H1 (cell line): ENCODE data around the gene PCYT2. TPM values are rescaled to one million over a fixed set of nuclear protein-coding genes. Genes with fewer than 3 reads are reported as not detected.

ENCODE experiments used
- CTCF ChIA-PET: fragments of 300-600 bp; sonication (Branson Sonifier 250); formaldehyde crosslinking; loops from one replicate; lab custom pipeline; 2021; ENCODE audit not compliant: partially characterized antibody; lab: Charles Lee
- POLR2A ChIA-PET: fragments of 300-600 bp; sonication (Branson Sonifier 250); formaldehyde crosslinking; loops from one replicate; lab custom pipeline; 2021; ENCODE audit warnings: inconsistent platforms; ENCODE audit not compliant: partially characterized antibody; lab: Charles Lee
- DNase-seq, 2 experiments: peaks; one replicate each; pipeline versions ENCODE4 v3.0.0 to v3.0.0-alpha.2; 2010 to 2022; ENCODE audit warnings: low spot score in 2 of 2, low read depth in 1 of 2, mixed read lengths in 1 of 2
- FAIRE-seq: peaks from 2 replicates; lab custom pipeline; 2011; peaks lifted over from hg19 to GRCh38; lab: Jason Lieb, UNC
- H2AFZ ChIP-seq: 2 replicates; pipeline ENCODE4 v1.8.1; 2012; ENCODE audit warnings: low read length, inconsistent platforms
- H2AK5ac ChIP-seq: 2 replicates; pipeline ENCODE4 v1.6.1; 2013; ENCODE audit warnings: low read depth, low read length
- H2BK120ac ChIP-seq: replicated peaks from 2 replicates; pipeline ENCODE3; 2013; ENCODE audit warnings: low read depth, low read length, inconsistent platforms
- H2BK12ac ChIP-seq: 2 replicates; pipeline ENCODE4 v1.6.1; 2013; ENCODE audit warnings: low read depth, low read length
- H2BK15ac ChIP-seq: 2 replicates; pipeline ENCODE4 v1.6.1; 2013; ENCODE audit warnings: low read length
- H2BK20ac ChIP-seq: 2 replicates; pipeline ENCODE4 v1.6.1; 2013; ENCODE audit warnings: low read length
- H2BK5ac ChIP-seq: 2 replicates; pipeline ENCODE4 v1.6.1; 2013; ENCODE audit warnings: low read depth, low read length
- H3K14ac ChIP-seq: 2 replicates; pipeline ENCODE4 v1.6.1; 2013; ENCODE audit warnings: inconsistent platforms; ENCODE audit not compliant: insufficient read length
- H3K18ac ChIP-seq: 2 replicates; pipeline ENCODE4 v1.6.1; 2013; ENCODE audit warnings: low read length; ENCODE audit errors: extremely low read depth
- H3K23ac ChIP-seq: 2 replicates; pipeline ENCODE4 v1.6.1; 2013; ENCODE audit warnings: inconsistent platforms; ENCODE audit not compliant: insufficient read length
- H3K23me2 ChIP-seq: 2 replicates; pipeline ENCODE4 v1.6.1; 2013; ENCODE audit warnings: low read depth, low read length
- H3K27ac ChIP-seq: 2 replicates; pipeline ENCODE4 v1.6.1; 2011; ENCODE audit warnings: low read depth, low read length, inconsistent platforms
- H3K27me3 ChIP-seq, 4 experiments: replicated peaks in 1 of 4; 1 replicate in 1 of 4; 2 replicates in 3 of 4; pipeline versions ENCODE4 v1.6.1 to v1.8.1; 2011 to 2013; ENCODE audit warnings: low read length in 3 of 4, mild to moderate bottlenecking in 3 of 4, inconsistent platforms in 2 of 4, mixed read lengths in 2 of 4, moderate library complexity in 1 of 4; ENCODE audit not compliant: control insufficient read depth in 3 of 4, insufficient read depth in 3 of 4; ENCODE audit errors: extremely low read depth in 1 of 4
- H3K36me3 ChIP-seq, 4 experiments: 2 replicates each; pipeline versions ENCODE4 v1.6.1 to v1.8.1; 2011 to 2013; ENCODE audit warnings: mild to moderate bottlenecking in 4 of 4, low read length in 3 of 4, moderate library complexity in 2 of 4, control low read depth in 1 of 4, inconsistent platforms in 1 of 4; ENCODE audit not compliant: insufficient read depth in 4 of 4, control insufficient read depth in 2 of 4
- H3K4ac ChIP-seq: replicated peaks from 2 replicates; pipeline ENCODE3; 2013; ENCODE audit warnings: low read length, low read depth, mixed read lengths, inconsistent platforms; ENCODE audit not compliant: insufficient read length
- H3K4me1 ChIP-seq, 4 experiments: replicated peaks in 1 of 4; 1 replicate in 1 of 4; 2 replicates in 3 of 4; pipeline versions ENCODE4 v1.6.1 to v1.8.1; 2011 to 2013; ENCODE audit warnings: low read length in 3 of 4, inconsistent platforms in 2 of 4, mixed read lengths in 1 of 4; ENCODE audit not compliant: insufficient read depth in 4 of 4, control insufficient read depth in 3 of 4
- H3K4me2 ChIP-seq, 2 experiments: 2 replicates each; pipeline versions ENCODE4 v1.6.1 to v1.8.1; 2011 to 2013; ENCODE audit warnings: low read depth in 2 of 2, low read length in 2 of 2, control low read depth in 1 of 2, inconsistent platforms in 1 of 2, mild to moderate bottlenecking in 1 of 2; ENCODE audit not compliant: insufficient read depth in 1 of 2
- H3K4me3 ChIP-seq, 4 experiments: fragments of 200-600, 300-600 bp in 1 of 4; sonication (generic), shearing (Covaris generic), sonication (Bioruptor Twin) in 1 of 4; 2 replicates each; pipeline versions ENCODE4 v1.5.1 to v1.8.1; 2011 to 2016; ENCODE audit warnings: low read length in 4 of 4, low read depth in 3 of 4, control low read depth in 2 of 4, inconsistent platforms in 2 of 4, mild to moderate bottlenecking in 2 of 4, mixed read lengths in 1 of 4, moderate library complexity in 1 of 4; ENCODE audit not compliant: insufficient read depth in 2 of 4; ENCODE audit errors: extremely low read depth in 1 of 4
- H3K56ac ChIP-seq: replicated peaks from 2 replicates; pipeline ENCODE3; 2013; ENCODE audit warnings: low read depth, mild to moderate bottlenecking, mixed read lengths, low read length, inconsistent platforms; ENCODE audit not compliant: insufficient read length
- H3K79me1 ChIP-seq: 2 replicates; pipeline ENCODE4 v1.6.1; 2013; ENCODE audit warnings: low read depth, low read length, control low read depth
- H3K79me2 ChIP-seq, 2 experiments: 2 replicates each; pipeline versions ENCODE4 v1.6.1 to v1.8.1; 2012 to 2013; ENCODE audit warnings: low read length in 2 of 2, mild to moderate bottlenecking in 2 of 2, inconsistent platforms in 1 of 2; ENCODE audit not compliant: insufficient read depth in 2 of 2, control insufficient read depth in 1 of 2
- H3K9ac ChIP-seq, 4 experiments: replicated peaks in 1 of 4; 1 replicate in 1 of 4; 2 replicates in 3 of 4; pipeline versions ENCODE4 v1.6.1 to v1.8.1; 2011 to 2013; ENCODE audit warnings: low read depth in 3 of 4, low read length in 3 of 4, control low read depth in 2 of 4, mild to moderate bottlenecking in 2 of 4, moderate library complexity in 2 of 4, inconsistent platforms in 1 of 4; ENCODE audit errors: extremely low read depth in 1 of 4
- H3K9me3 ChIP-seq, 2 experiments: 2 replicates each; pipeline versions ENCODE4 v1.6.1 to v1.8.1; 2012 to 2013; ENCODE audit warnings: mild to moderate bottlenecking in 2 of 2, moderate library complexity in 2 of 2, control low read depth in 1 of 2, inconsistent platforms in 1 of 2, low read depth in 1 of 2, low read length in 1 of 2, mixed read lengths in 1 of 2; ENCODE audit not compliant: insufficient read depth in 2 of 2
- H4K20me1 ChIP-seq, 2 experiments: replicated peaks in 1 of 2; 2 replicates each; pipeline versions ENCODE3 to v1.8.1; 2011 to 2013; ENCODE audit warnings: inconsistent platforms in 2 of 2, low read length in 2 of 2, mild to moderate bottlenecking in 1 of 2; ENCODE audit not compliant: insufficient read depth in 2 of 2, control insufficient read depth in 1 of 2
- H4K5ac ChIP-seq: 2 replicates; pipeline ENCODE4 v1.6.1; 2013; ENCODE audit warnings: low read length, low read depth, mixed read lengths, inconsistent platforms; ENCODE audit not compliant: insufficient read length
- H4K8ac ChIP-seq: 2 replicates; pipeline ENCODE4 v1.8.0; 2013; ENCODE audit warnings: mild to moderate bottlenecking, moderate library complexity, low read length, inconsistent platforms; ENCODE audit not compliant: insufficient read depth; ENCODE audit errors: extremely low read depth
- H4K91ac ChIP-seq: replicated peaks from 2 replicates; pipeline ENCODE3; 2013; ENCODE audit warnings: low read length, mixed read lengths, inconsistent platforms; ENCODE audit not compliant: insufficient read length
- CBX8 ChIP-seq: fragments of 300-800, 300-1000 bp; sonication (generic); IDR thresholded peaks from 2 replicates; pipeline ENCODE4 v1.7.1; 2016; ENCODE audit warnings: low read depth, low read length, borderline replicate concordance
- EGR1 ChIP-seq: IDR thresholded peaks from 2 replicates; pipeline ENCODE4 v1.6.1; 2011; ENCODE audit warnings: low read depth, low read length, borderline replicate concordance
- GABPA ChIP-seq: IDR thresholded peaks from 2 replicates; pipeline ENCODE4 v1.6.1; 2011; ENCODE audit warnings: mild to moderate bottlenecking, low read length, moderate library complexity, borderline replicate concordance; ENCODE audit not compliant: insufficient read depth
- HDAC2 ChIP-seq, 2 experiments: fragments of 300-600 bp in 1 of 2; sonication (generic) in 1 of 2; IDR thresholded peaks; 2 replicates each; pipeline ENCODE4 v1.6.1; 2011 to 2012; ENCODE audit warnings: low read depth in 2 of 2, low read length in 2 of 2, mild to moderate bottlenecking in 2 of 2, moderate library complexity in 2 of 2, borderline replicate concordance in 1 of 2, inconsistent platforms in 1 of 2
- NANOG ChIP-seq: IDR thresholded peaks from 2 replicates; pipeline ENCODE4 v1.6.1; 2011; ENCODE audit warnings: low read length, low read depth, mild to moderate bottlenecking, inconsistent platforms; ENCODE audit not compliant: insufficient read depth, poor library complexity, severe bottlenecking
- NRF1 ChIP-seq: IDR thresholded peaks from 2 replicates; pipeline ENCODE4 v1.6.1; 2011; ENCODE audit warnings: mild to moderate bottlenecking, low read depth, low read length, improper control_type of control experiment
- POLR2A ChIP-seq, 2 experiments: IDR thresholded peaks; 1 replicate in 1 of 2; 2 replicates in 1 of 2; pipeline ENCODE4 v1.6.1; 2011; ENCODE audit warnings: low read depth in 2 of 2, low read length in 2 of 2, mild to moderate bottlenecking in 2 of 2; ENCODE audit errors: control extremely low read depth in 1 of 2
- POLR2AphosphoS5 ChIP-seq: IDR thresholded peaks from 2 replicates; pipeline ENCODE4 v1.6.1; 2011; ENCODE audit warnings: low read depth, low read length
- RNF2 ChIP-seq: fragments of 200-900, 300-1000 bp; sonication (generic); IDR thresholded peaks from 2 replicates; pipeline ENCODE4 v1.7.1; 2016; ENCODE audit warnings: borderline replicate concordance, low read depth, mild to moderate bottlenecking, antibody characterized with exemption, low read length; ENCODE audit not compliant: poor library complexity, severe bottlenecking; ENCODE audit errors: missing control alignments
- SUZ12 ChIP-seq: fragments of 200-600 bp; sonication (generic); IDR thresholded peaks from 2 replicates; pipeline ENCODE4 v1.6.1; 2012; ENCODE audit warnings: mild to moderate bottlenecking, inconsistent platforms, low read length, moderate library complexity, mixed read lengths
- WGBS, 2 experiments: shearing (Covaris generic) in 1 of 2; methylation state at CpG; one replicate each; pipeline versions ENCODE4 v1.1.6 to v1.1.7; 2013 to 2015; ENCODE audit warnings: low lambda C conversion rate in 2 of 2, mixed read lengths in 2 of 2, inconsistent platforms in 1 of 2, low coverage in 1 of 2, missing lambda C conversion rate in 1 of 2; ENCODE audit not compliant: insufficient replicate concordance in 2 of 2, insufficient coverage in 1 of 2, insufficient read length in 1 of 2; ENCODE audit errors: extremely low coverage in 1 of 2, missing lambda C conversion rate in 1 of 2; 5-methylcytosine and 5-hydroxymethylcytosine counted together
- polyA plus RNA-seq, 7 experiments: library from polyadenylated mRNA; depleted of rRNA in 3 of 7; stranded (reverse) in 5 of 7; unstranded in 2 of 7; fragments of >200 nt in 5 of 7; fragments of 200-250 nt in 2 of 7; gene quantifications; 1 replicate in 5 of 7; 2 replicates in 1 of 7; 4 replicates in 1 of 7; pipeline versions ENCODE4 v1.2.1 to v1.2.3, GENCODE V29; 2011 to 2013; ENCODE audit warnings: missing spikeins in 2 of 7, mixed read lengths in 2 of 7
- total RNA-seq: library from RNA; stranded (reverse); fragmentation: NEBNext Ultra II Directional; extraction: Animal tissue kit (Norgen Biotek cat#: 25700); gene quantifications from 2 replicates; pipeline ENCODE4 v1.2.1, GENCODE V29; 2021

PCYT2 gene
- total and polyA plus RNA-seq, 2 of the 8 experiments (the other 6 are each of a cell fraction or from before 2014, with no cell fraction given), result 29.9 to 31.3 TPM

GRCh38 chr17:81867170-81867990 lies 43.8 kb downstream of the PCYT2 start:
- Histone ChIP-seq H2AFZ (no peak overlapping the region), H3K79me1 (peaks cover 3% of the 10 kb centered on the region), H3K4me3 (no peak overlapping the region), H3K79me2 (peaks cover 4 to 23% of the 10 kb centered on the region in 2 experiments; a peak in 3 of 4 replicates), H2BK12ac (no peak overlapping the region), H3K23me2 (peaks cover 12% of the 10 kb centered on the region; the same call in 1 of the 2 replicates), H3K56ac (no peak overlapping the region), H2BK20ac (no peak overlapping the region), H2BK5ac (peak overlapping the region; percentile 12; the same call in 1 of the 2 replicates), H2BK120ac (no peak overlapping the region), H3K4me2 (no peak overlapping the region; a peak in 1 of 4 replicates), H3K14ac (no peak overlapping the region), H2BK15ac (no peak overlapping the region), H3K18ac (peak overlapping the region; percentile 38; the same call in 1 of the 2 replicates), H3K9ac (peak overlapping the region in 1 of 4 experiments; percentile 20; a peak in 2 of 7 replicates), H3K27ac (peak overlapping the region; percentile 23; the same call in 1 of the 2 replicates), H4K8ac (peak overlapping the region; percentile 62; the same call in 1 of the 2 replicates), H3K9me3 (no peaks in the 10 kb centered on the region), H3K4me1 (peaks cover 0 to 31% (median 21%) of the 10 kb centered on the region in 4 experiments; a peak in 6 of 7 replicates), H2AK5ac (no peak overlapping the region), H4K20me1 (peaks cover 11 to 48% of the 10 kb centered on the region in 2 experiments), H4K91ac (no peak overlapping the region), H4K5ac (no peak overlapping the region), H3K4ac (peak overlapping the region; percentile 34), H3K27me3 (no peaks in the 10 kb centered on the region), H3K36me3 (peaks cover 2 to 29% (median 9%) of the 10 kb centered on the region in 4 experiments; a peak in 4 of 8 replicates), H3K23ac (no peak overlapping the region)
- DNase-seq (peak in 1 of 2 experiments; percentile 64), FAIRE-seq (no peak)
- ChIA-PET POLR2A (interaction anchor here (0.6 to 6.6 kb wide), 32 partner anchors 9 to 355 kb away, joined by 3 to 41 read pairs (median 5); partner anchors contain the start of genes ACTG1, ALYREF, ANAPC11 and MCRIP1), CTCF (interaction anchor here (1.6 to 1.8 kb wide), 2 partner anchors 131 to 169 kb away, joined by 3 to 5 read pairs; no protein-coding TSS in a partner anchor)
- 78% methylated on average over 17 of the region's 23 CpGs; no CpG with 5 or more reads in 1 of the 2 experiments for WGBS, 2 experiments
- TF ChIP-seq NANOG (no peak), CBX8 (no peak), SUZ12 (no peak), RNF2 (no peak), POLR2A (IDR thresholded peaks at IDR 0.05; ENCODE audit: control extremely low read depth in 1 of 2, low read depth in 2 of 2, low read length in 2 of 2) (peak; percentile 9 to 51; a peak in 2 of 3 replicates), HDAC2 (IDR thresholded peaks at IDR 0.05; ENCODE audit: borderline replicate concordance in 1 of 2, low read depth in 2 of 2, low read length in 2 of 2) (no peak), NRF1 (no peak), POLR2AphosphoS5 (peak; percentile 50), GABPA (0 out of 2 replicates have a peak, but pooled peaks have one; percentile 31), EGR1 (0 out of 2 replicates have a peak, but pooled peaks have one; percentile 12)
